Calu3 (cell line): ENCODE measurements around the gene LCLAT1. TPM values are rescaled to one million over a fixed set of nuclear protein-coding genes. Genes with fewer than 3 reads are reported as not detected.

Source experiments
- BruUV-seq: library from RNA; stranded (reverse); fragments of 400-500 nt; replicated peaks from 2 replicates; lab custom pipeline; 2021; lab: Mats Ljungman, UMichigan
- CTCF ChIA-PET: fragments of 300-600 bp; sonication (Branson Sonifier 250); formaldehyde crosslinking; loops from one replicate; lab custom pipeline; 2022; ENCODE audit warnings: antibody characterized with exemption; lab: Charles Lee
- DNase-seq: peaks from one replicate; pipeline ENCODE4 v3.0.0; 2022
- H3K27ac Mint-ChIP-seq: one replicate; pipeline ENCODE4 v1.8.0; 2022; ENCODE audit warnings: mixed read lengths; ENCODE audit not compliant: unreplicated experiment
- H3K27me3 Mint-ChIP-seq: one replicate; pipeline ENCODE4 v1.8.0; 2022; ENCODE audit warnings: mixed read lengths; ENCODE audit not compliant: unreplicated experiment
- H3K36me3 Mint-ChIP-seq: one replicate; pipeline ENCODE4 v1.8.0; 2022; ENCODE audit warnings: mild to moderate bottlenecking, moderate library complexity, mixed read lengths; ENCODE audit not compliant: insufficient read depth, unreplicated experiment
- H3K4me1 Mint-ChIP-seq: one replicate; pipeline ENCODE4 v1.8.0; 2022; ENCODE audit warnings: mild to moderate bottlenecking, low read depth, mixed read lengths; ENCODE audit not compliant: unreplicated experiment
- H3K4me3 Mint-ChIP-seq: one replicate; pipeline ENCODE4 v1.8.0; 2022; ENCODE audit warnings: mild to moderate bottlenecking, low read depth, moderate library complexity, mixed read lengths; ENCODE audit not compliant: unreplicated experiment
- H3K9me3 Mint-ChIP-seq: one replicate; pipeline ENCODE4 v1.8.0; 2022; ENCODE audit warnings: low read depth, mixed read lengths; ENCODE audit not compliant: unreplicated experiment
- CTCF ChIP-seq: fragments of 200-600 bp; IDR thresholded peaks from one replicate; pipeline ENCODE4 v1.8.0; 2022; ENCODE audit warnings: antibody characterized with exemption; ENCODE audit not compliant: unreplicated experiment
- intact Hi-C: fragments of 100-400 bp; cut with micrococcal nuclease; formaldehyde crosslinking; loops from one replicate; pipeline ENCODE4 v1.10.0; 2022; ENCODE audit not compliant: unreplicated experiment
- total RNA-seq: library from RNA; stranded (reverse); gene quantifications from 2 replicates; pipeline ENCODE4 v1.2.3, GENCODE V29; 2022

Gene LCLAT1
- total RNA-seq, 1 experiment from 2014 or later = 47.6 TPM

DNA sequence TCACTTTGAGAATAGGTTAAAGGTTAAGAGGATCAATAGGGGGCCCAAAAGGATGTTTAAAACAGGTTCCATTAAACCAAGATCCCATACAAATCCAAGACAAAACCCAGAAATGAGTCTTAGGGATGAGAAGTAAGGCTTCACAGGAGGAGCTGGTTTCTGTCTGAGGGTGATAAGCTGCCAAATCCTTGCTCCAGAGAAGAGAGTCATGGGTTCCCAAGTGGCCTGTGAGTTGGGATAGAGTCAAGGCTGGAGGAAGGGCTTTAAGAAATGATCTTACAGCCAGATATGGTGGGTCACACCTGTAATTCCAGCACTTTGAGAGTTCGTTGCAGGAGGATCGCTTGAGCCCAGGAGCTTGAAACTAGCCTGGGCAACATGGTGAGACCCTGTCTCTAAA lies 40.2 kb upstream of the LCLAT1 start:
- no TSS peak for BruUV-seq
- CTCF ChIA-PET = no interaction called here
- no peak for TF ChIP-seq CTCF
- Mint-ChIP-seq H3K27ac (no peak overlapping the region), H3K9me3 (no peaks in the 10 kb centered on the region), H3K27me3 (peaks cover 59% of the 10 kb centered on the region), H3K36me3 (no peaks in the 10 kb centered on the region), H3K4me1 (peaks cover 10% of the 10 kb centered on the region), H3K4me3 (no peak overlapping the region)
- no peak for DNase-seq
- intact Hi-C loops = no loop called here

GRCh38 chr2:30408961-30409387 lies 38.1 kb upstream of the LCLAT1 start:
- H3K36me3 Mint-ChIP-seq = no peaks in the 10 kb centered on the region
- no peak overlapping the region for H3K4me3 Mint-ChIP-seq
- H3K27me3 Mint-ChIP-seq = peaks cover 43% of the 10 kb centered on the region
- DNase-seq = no peak
- H3K9me3 Mint-ChIP-seq = no peaks in the 10 kb centered on the region
- BruUV-seq = no TSS peak
- intact Hi-C loops = no loop called here
- TF ChIP-seq CTCF = no peak
- H3K4me1 Mint-ChIP-seq = peaks cover 10% of the 10 kb centered on the region
- CTCF ChIA-PET = no interaction called here
- H3K27ac Mint-ChIP-seq = no peak overlapping the region

DNA sequence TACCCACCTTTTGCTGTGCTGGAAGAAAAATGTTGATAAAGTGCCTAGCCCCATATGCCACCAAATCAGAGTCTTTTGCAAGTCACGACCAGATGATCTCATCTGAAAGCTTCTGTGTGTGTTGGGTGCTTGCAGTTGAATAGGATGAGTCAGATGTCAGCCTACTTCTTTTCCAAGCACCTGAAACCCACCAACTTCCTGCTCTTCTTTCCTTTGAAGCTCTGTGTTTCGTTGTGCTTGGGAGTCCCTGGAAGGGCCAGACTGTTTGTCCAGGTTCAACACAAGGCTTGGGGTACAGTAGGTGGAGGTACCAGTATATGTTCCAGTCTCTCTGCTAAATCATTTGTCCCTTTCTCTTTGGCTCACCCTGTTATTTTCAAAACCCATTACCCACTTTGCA lies 36.8 kb upstream of the LCLAT1 start:
- H3K4me3 Mint-ChIP-seq = no peak overlapping the region
- BruUV-seq = no TSS peak
- no peak for DNase-seq
- intact Hi-C loops = no loop called here
- H3K27me3 Mint-ChIP-seq = peaks cover 43% of the 10 kb centered on the region
- H3K9me3 Mint-ChIP-seq = no peaks in the 10 kb centered on the region
- H3K27ac Mint-ChIP-seq = peak overlapping the region; percentile 4
- CTCF ChIA-PET = interaction anchor here (0.6 kb wide), 1 partner anchor 12 kb away, joined by 4 read pairs; no protein-coding TSS in a partner anchor
- no peak for TF ChIP-seq CTCF
- H3K36me3 Mint-ChIP-seq = no peaks in the 10 kb centered on the region
- peaks cover 10% of the 10 kb centered on the region for H3K4me1 Mint-ChIP-seq

GRCh38 chr2:30412047-30412683 lies 34.9 kb upstream of the LCLAT1 start:
- intact Hi-C loops = no loop called here
- BruUV-seq = no TSS peak
- H3K36me3 Mint-ChIP-seq = no peaks in the 10 kb centered on the region
- H3K4me3 Mint-ChIP-seq = no peak overlapping the region
- peaks cover 10% of the 10 kb centered on the region for H3K4me1 Mint-ChIP-seq
- H3K9me3 Mint-ChIP-seq = no peaks in the 10 kb centered on the region
- peaks cover 24% of the 10 kb centered on the region for H3K27me3 Mint-ChIP-seq
- DNase-seq = no peak
- H3K27ac Mint-ChIP-seq = no peak overlapping the region
- CTCF ChIA-PET = no interaction called here
- no peak for TF ChIP-seq CTCF
